Ishikawa (cell line): ENCODE measurements around the gene ZER1.

Source experiments
- CEBPB ChIP-seq: IDR thresholded peaks from 2 replicates; pipeline ENCODE4 v1.6.1; 2012
- CREB1 ChIP-seq: IDR thresholded peaks from 2 replicates; pipeline ENCODE4 v1.6.1; 2012; ENCODE audit warnings: low read depth
- EGR1 ChIP-seq: IDR thresholded peaks from 2 replicates; pipeline ENCODE4 v1.6.1; 2012
- EP300 ChIP-seq: IDR thresholded peaks from 2 replicates; pipeline ENCODE4 v1.6.1; 2012; ENCODE audit warnings: borderline replicate concordance
- FOXM1 ChIP-seq: IDR thresholded peaks from 2 replicates; pipeline ENCODE4 v1.6.1; 2012; ENCODE audit warnings: low read depth, borderline replicate concordance
- NFIC ChIP-seq: IDR thresholded peaks from 2 replicates; pipeline ENCODE4 v1.6.1; 2012
- RAD21 ChIP-seq: IDR thresholded peaks from 2 replicates; pipeline ENCODE4 v1.6.1; 2012; ENCODE audit warnings: low read depth
- TAF1 ChIP-seq: IDR thresholded peaks from 2 replicates; pipeline ENCODE4 v1.6.1; 2012; ENCODE audit warnings: low read depth, mild to moderate bottlenecking
- TCF12 ChIP-seq: IDR thresholded peaks from 2 replicates; pipeline ENCODE4 v1.6.1; 2012; ENCODE audit warnings: low read depth
- TEAD4 ChIP-seq: IDR thresholded peaks from 2 replicates; pipeline ENCODE4 v1.6.1; 2012
- YY1 ChIP-seq: IDR thresholded peaks from 2 replicates; pipeline ENCODE4 v1.6.1; 2012; ENCODE audit warnings: low read depth
- ZBTB7A ChIP-seq: IDR thresholded peaks from 2 replicates; pipeline ENCODE4 v1.6.1; 2012; ENCODE audit warnings: low read depth
- TF ChIP-seq, protein P1 (sequence below): IDR thresholded peaks from 2 replicates; pipeline ENCODE4 v1.6.1; 2012
- TF ChIP-seq, protein P2 (sequence below): IDR thresholded peaks from 2 replicates; pipeline ENCODE4 v1.6.1; 2012
- TF ChIP-seq, protein P3 (sequence below): IDR thresholded peaks from 2 replicates; pipeline ENCODE4 v1.6.1; 2012; ENCODE audit warnings: low read depth, mild to moderate bottlenecking

Gene ZER1

DNA sequence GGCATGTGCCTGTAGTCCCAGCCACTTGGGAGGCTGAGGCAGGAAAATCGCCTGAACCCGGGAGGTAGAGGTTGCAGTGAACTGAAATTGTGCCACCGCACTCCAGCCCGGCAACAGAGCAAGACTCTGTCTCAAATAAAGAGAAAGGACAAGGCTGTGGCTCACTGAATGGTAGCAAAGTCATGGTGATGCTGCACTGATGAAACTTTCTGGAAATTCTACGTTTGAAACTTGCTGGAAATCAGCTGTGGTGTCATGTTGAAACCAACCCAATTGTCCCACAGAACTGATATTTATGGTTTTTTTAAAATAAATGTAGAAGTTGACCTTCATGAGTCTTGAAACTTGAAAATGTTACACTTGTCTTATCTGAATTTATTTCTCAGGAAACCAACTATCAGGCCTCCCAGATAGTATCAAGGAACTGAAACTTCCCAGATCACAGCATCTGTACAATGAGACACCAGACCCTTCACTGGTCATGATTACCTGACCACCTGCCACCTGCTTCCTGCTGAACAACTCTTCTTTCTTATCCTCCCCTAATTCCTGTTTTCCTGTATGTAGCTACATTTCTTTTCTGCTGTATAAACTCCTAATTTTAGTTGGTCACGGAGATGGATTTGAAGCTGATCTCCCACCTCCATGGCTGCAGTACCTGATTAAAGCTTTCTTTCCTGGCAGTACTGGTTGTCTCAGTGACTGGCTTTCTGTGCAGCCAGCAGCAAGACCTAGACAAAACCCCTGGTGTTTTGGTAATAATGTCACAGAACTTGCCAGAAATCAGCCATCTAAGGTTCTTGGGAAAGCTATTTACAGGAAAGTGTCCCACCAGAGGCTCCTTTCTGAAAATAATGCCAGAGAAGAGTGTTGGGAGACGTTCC, 9.7 kb upstream of the ZER1 start:
- TF ChIP-seq, protein P1, sequence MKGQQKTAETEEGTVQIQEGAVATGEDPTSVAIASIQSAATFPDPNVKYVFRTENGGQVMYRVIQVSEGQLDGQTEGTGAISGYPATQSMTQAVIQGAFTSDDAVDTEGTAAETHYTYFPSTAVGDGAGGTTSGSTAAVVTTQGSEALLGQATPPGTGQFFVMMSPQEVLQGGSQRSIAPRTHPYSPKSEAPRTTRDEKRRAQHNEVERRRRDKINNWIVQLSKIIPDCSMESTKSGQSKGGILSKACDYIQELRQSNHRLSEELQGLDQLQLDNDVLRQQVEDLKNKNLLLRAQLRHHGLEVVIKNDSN: no peak
- TF ChIP-seq, protein P2, sequence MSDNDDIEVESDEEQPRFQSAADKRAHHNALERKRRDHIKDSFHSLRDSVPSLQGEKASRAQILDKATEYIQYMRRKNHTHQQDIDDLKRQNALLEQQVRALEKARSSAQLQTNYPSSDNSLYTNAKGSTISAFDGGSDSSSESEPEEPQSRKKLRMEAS: no peak
- TF ChIP-seq CEBPB: no peak
- TF ChIP-seq RAD21: no peak
- TF ChIP-seq TAF1: no peak
- TF ChIP-seq FOXM1: no peak
- no peak for TF ChIP-seq CREB1
- TF ChIP-seq, protein P3, sequence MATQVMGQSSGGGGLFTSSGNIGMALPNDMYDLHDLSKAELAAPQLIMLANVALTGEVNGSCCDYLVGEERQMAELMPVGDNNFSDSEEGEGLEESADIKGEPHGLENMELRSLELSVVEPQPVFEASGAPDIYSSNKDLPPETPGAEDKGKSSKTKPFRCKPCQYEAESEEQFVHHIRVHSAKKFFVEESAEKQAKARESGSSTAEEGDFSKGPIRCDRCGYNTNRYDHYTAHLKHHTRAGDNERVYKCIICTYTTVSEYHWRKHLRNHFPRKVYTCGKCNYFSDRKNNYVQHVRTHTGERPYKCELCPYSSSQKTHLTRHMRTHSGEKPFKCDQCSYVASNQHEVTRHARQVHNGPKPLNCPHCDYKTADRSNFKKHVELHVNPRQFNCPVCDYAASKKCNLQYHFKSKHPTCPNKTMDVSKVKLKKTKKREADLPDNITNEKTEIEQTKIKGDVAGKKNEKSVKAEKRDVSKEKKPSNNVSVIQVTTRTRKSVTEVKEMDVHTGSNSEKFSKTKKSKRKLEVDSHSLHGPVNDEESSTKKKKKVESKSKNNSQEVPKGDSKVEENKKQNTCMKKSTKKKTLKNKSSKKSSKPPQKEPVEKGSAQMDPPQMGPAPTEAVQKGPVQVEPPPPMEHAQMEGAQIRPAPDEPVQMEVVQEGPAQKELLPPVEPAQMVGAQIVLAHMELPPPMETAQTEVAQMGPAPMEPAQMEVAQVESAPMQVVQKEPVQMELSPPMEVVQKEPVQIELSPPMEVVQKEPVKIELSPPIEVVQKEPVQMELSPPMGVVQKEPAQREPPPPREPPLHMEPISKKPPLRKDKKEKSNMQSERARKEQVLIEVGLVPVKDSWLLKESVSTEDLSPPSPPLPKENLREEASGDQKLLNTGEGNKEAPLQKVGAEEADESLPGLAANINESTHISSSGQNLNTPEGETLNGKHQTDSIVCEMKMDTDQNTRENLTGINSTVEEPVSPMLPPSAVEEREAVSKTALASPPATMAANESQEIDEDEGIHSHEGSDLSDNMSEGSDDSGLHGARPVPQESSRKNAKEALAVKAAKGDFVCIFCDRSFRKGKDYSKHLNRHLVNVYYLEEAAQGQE: no peak
- TF ChIP-seq EGR1: no peak
- no peak for TF ChIP-seq ZBTB7A
- TF ChIP-seq EP300: no peak
- no peak for TF ChIP-seq TEAD4

DNA sequence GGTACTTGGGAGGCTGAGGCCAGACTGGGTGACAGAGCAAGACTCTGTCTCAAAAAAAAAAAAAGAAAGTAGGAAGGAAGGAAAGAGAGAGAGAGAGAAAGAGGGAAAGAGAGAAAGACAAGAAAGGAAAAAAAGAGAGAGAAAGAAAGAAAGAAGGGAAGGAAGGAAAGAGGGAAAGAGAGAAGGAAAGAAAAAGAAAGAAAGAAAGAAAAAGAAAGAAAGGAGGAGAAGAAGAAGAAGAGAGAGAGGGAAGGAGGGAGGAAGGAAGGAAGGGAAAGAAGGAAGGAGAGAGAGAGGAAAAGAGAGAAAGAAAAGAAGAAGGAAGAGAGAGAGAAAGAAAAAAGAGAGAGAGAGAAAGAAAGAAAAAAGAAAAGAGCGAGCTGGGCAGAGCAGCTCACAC, 3.1 kb upstream of the ZER1 start:
- no peak for TF ChIP-seq TCF12
- no peak for TF ChIP-seq FOXM1
- no peak for TF ChIP-seq EP300
- TF ChIP-seq TAF1: no peak
- no peak for TF ChIP-seq TEAD4
- TF ChIP-seq RAD21: no peak
- TF ChIP-seq ZBTB7A: no peak
- TF ChIP-seq, protein P3: no peak
- TF ChIP-seq, protein P1: no peak
- no peak for TF ChIP-seq YY1
- no peak for TF ChIP-seq EGR1
- no peak for TF ChIP-seq NFIC
- TF ChIP-seq, protein P2: no peak
- TF ChIP-seq CEBPB: no peak
- TF ChIP-seq CREB1: no peak

DNA sequence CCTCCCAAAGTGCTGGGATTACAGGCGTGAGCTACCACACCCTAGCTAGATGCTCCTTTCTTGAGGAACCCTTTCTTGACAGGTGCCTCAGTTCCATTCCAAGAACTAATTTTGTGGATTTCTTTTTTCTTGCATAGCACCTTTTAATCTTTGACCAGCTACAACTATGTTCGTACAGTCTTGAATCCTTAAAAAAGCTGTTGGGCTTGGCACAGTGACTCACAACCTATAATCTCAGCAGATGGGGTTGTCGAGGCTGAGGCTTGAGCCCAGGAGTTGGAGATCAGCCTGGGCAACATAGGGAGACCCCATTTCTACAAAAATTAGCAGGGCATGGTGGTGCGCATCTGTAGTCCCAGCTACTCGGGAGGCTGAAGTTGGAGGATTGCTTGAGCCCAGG, 1.3 kb upstream of the ZER1 start:
- no peak for TF ChIP-seq FOXM1
- TF ChIP-seq, protein P1: no peak
- TF ChIP-seq TCF12: no peak
- TF ChIP-seq YY1: no peak
- TF ChIP-seq CREB1: no peak
- TF ChIP-seq NFIC: no peak
- no peak for TF ChIP-seq RAD21
- TF ChIP-seq TAF1: no peak
- no peak for TF ChIP-seq ZBTB7A
- TF ChIP-seq, protein P3: no peak
- no peak for TF ChIP-seq CEBPB
